Measurements from ENCODE around the gene NREP. TPM values are rescaled to one million over a fixed set of nuclear protein-coding genes. Genes with fewer than 3 reads are reported as not detected.
A peak's percentile ranks its signal among the peaks of the same experiment; 100 is the strongest.

Gene NREP
- total RNA-seq, 6 experiments from 2014 or later: 32.0 to 89.1 (median 35.1) TPM

DNA sequence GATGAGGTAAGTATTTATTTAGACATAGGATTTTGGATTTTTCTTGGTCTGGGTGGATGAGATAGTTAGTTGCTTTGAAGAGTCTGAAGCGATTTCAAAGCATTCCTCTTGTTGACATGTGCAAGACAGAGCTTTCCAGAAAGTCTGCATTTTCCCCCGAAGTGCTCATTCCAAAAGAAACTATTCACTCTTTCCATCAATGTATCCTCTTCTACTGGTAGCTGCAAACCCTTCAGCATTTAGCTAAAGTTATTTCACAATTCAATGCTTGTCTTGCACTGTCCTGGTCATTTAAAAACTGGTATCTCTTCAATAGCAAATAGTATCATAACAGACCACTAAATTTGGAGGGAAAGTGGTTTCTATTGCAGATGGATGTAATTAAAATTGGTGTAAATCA, 13.0 kb downstream of the NREP start:
- peaks cover 4% of the 10 kb centered on the region; the same call in 1 of the 2 replicates for H3K36me3 Mint-ChIP-seq (ENCODE audit: low read depth)

GRCh38 chr5:111743512-111743911, 13.5 kb downstream of the NREP start:
- no peak for TF ChIP-seq CTCF (IDR thresholded peaks at IDR 0.05)
- Mint-ChIP-seq H3K27ac (peak overlapping the region; percentile 62), H3K4me1 (ENCODE audit: low read depth) (peaks cover 91% of the 10 kb centered on the region), H3K9me3 (no peaks in the 10 kb centered on the region), H3K27me3 (ENCODE audit: insufficient read depth) (no peaks in the 10 kb centered on the region; the same call in 1 of the 2 replicates), H3K36me3 (ENCODE audit: low read depth) (peaks cover 4% of the 10 kb centered on the region; the same call in 1 of the 2 replicates), H3K4me3 (peak overlapping the region; percentile 60)
- no peak for DNase-seq

More for the DNA sequence above, 13.0 kb downstream of the NREP start:
- no peak for TF ChIP-seq CTCF (IDR thresholded peaks at IDR 0.05)
- H3K4me1 Mint-ChIP-seq (ENCODE audit: low read depth): peaks cover 91% of the 10 kb centered on the region
- peak; percentile 15 for DNase-seq
- H3K27ac Mint-ChIP-seq: peak overlapping the region; percentile 62
- H3K9me3 Mint-ChIP-seq: no peaks in the 10 kb centered on the region
- peak overlapping the region; percentile 60 for H3K4me3 Mint-ChIP-seq
- no peaks in the 10 kb centered on the region for H3K27me3 Mint-ChIP-seq (ENCODE audit: insufficient read depth)

GRCh38 chr5:111742177-111742994, 14.6 kb downstream of the NREP start:
- H3K36me3 Mint-ChIP-seq (ENCODE audit: low read depth): peaks cover 4% of the 10 kb centered on the region; the same call in 1 of the 2 replicates
- peak overlapping the region; percentile 79 for H3K4me3 Mint-ChIP-seq
- no peaks in the 10 kb centered on the region for H3K9me3 Mint-ChIP-seq
- peak overlapping the region; percentile 67 for H3K27ac Mint-ChIP-seq
- no peak for TF ChIP-seq CTCF (IDR thresholded peaks at IDR 0.05)
- DNase-seq: peak; percentile 82
- no peaks in the 10 kb centered on the region; the same call in 1 of the 2 replicates for H3K27me3 Mint-ChIP-seq (ENCODE audit: insufficient read depth)
- H3K4me1 Mint-ChIP-seq (ENCODE audit: low read depth): peaks cover 91% of the 10 kb centered on the region

DNA sequence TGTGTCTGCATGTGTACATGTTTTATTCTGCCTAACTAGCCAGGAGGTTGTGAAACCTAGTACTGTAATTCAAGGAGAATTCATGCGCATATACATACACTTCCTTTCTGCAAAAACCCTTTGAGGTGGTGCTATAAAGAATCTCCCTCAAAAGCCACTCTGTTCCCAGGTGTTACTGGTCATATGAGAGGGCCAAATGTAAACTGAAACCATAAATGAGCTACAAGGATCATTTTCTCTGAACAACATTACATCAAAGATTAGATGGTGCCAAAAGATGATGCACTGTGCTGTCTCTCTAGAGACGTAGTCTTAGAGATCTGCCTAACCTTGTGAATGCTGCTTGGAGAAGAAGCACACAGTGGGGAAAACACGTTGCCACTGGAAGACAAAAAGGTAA, 15.7 kb downstream of the NREP start:
- Mint-ChIP-seq H3K36me3 (ENCODE audit: low read depth) (no peaks in the 10 kb centered on the region), H3K4me1 (ENCODE audit: low read depth) (peaks cover 91% of the 10 kb centered on the region), H3K4me3 (peak overlapping the region; percentile 79; the same call in 1 of the 2 replicates), H3K9me3 (no peaks in the 10 kb centered on the region), H3K27ac (0 out of 2 replicates have a peak overlapping the region, but pooled peaks have one; percentile 11), H3K27me3 (ENCODE audit: insufficient read depth) (no peaks in the 10 kb centered on the region; the same call in 1 of the 2 replicates)
- no peak for DNase-seq
- no peak for TF ChIP-seq CTCF (IDR thresholded peaks at IDR 0.05)

DNA sequence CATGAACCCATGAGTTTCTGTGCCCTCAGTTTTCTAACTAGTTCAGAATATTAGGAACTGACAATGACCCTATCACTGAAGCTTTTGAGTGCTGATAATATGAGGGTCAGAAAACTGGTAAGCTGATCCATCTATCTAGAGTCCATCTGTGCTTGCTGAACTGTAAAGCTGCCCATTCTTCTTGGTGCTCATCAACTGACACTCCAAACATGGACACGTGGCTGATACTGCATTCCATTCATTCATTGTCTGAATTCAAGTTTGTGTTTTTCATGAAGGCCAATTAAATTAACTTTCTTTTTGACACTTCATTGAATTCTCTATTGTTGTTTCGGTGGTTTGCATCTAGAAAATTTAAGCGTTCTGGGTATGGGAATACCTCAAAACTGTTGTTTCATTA, 17.6 kb downstream of the NREP start:
- H3K27ac Mint-ChIP-seq: no peak overlapping the region

More for the DNA sequence above, 17.6 kb downstream of the NREP start:
- H3K36me3 Mint-ChIP-seq (ENCODE audit: low read depth): no peaks in the 10 kb centered on the region
- H3K4me1 Mint-ChIP-seq (ENCODE audit: low read depth): peaks cover 91% of the 10 kb centered on the region
- H3K27me3 Mint-ChIP-seq (ENCODE audit: insufficient read depth): no peaks in the 10 kb centered on the region; the same call in 1 of the 2 replicates
- no peak overlapping the region for H3K4me3 Mint-ChIP-seq
- no peak for TF ChIP-seq CTCF (IDR thresholded peaks at IDR 0.05)
- no peaks in the 10 kb centered on the region for H3K9me3 Mint-ChIP-seq
- DNase-seq: no peak

Data from HFFc6 (cell line).